GM18867 (cell line): Measurements from ENCODE around the gene FARSB.

Source experiments
- ATAC-seq: cut with Tn5 transposase; IDR thresholded peaks from one replicate; pipeline ENCODE4 v1.9.1; 2021; ENCODE audit warnings: mild to moderate bottlenecking, moderate library complexity; ENCODE audit not compliant: unreplicated experiment

Gene FARSB

GRCh38 chr2:222668494-222669154 lies 12.7 kb upstream of the FARSB start:
- ATAC-seq = no peak

GRCh38 chr2:222663479-222663878 lies 7.6 kb upstream of the FARSB start:
- ATAC-seq = no peak

- peak; percentile 29 for ATAC-seq
Measured at GRCh38 chr2:222656526-222657446, 894 bp upstream of the FARSB start.

- ATAC-seq = no peak
Measured at GRCh38 chr2:222653280-222653679, 2.6 kb downstream of the FARSB start.

- ATAC-seq = no peak
Measured at GRCh38 chr2:222652491-222653255, 3.2 kb downstream of the FARSB start.

- no peak for ATAC-seq
Measured at GRCh38 chr2:222651718-222652418, 4.0 kb downstream of the FARSB start.

GRCh38 chr2:222649801-222650200 lies 6.1 kb downstream of the FARSB start:
- no peak for ATAC-seq

DNA sequence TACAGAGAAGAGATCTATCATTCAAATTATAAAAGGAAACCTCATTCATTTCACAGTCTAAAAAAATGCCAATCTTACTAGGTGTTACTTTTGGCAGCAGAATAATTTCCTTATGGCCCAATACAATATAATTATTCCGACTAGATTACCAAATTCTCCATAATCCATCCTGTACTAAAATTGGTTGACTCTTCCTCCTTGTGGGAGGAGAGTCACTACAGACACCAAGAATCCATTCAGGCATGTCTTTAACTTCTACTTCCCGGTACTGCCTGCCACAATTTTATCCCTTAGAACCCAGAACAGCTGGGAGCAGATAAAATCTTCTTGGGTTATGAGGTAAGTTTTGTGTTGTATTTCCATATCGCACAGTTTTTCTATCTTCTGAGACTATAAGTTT lies 9.9 kb downstream of the FARSB start:
- no peak for ATAC-seq

- ATAC-seq = no peak
Measured at GRCh38 chr2:222643134-222643533, 12.8 kb downstream of the FARSB start.

DNA sequence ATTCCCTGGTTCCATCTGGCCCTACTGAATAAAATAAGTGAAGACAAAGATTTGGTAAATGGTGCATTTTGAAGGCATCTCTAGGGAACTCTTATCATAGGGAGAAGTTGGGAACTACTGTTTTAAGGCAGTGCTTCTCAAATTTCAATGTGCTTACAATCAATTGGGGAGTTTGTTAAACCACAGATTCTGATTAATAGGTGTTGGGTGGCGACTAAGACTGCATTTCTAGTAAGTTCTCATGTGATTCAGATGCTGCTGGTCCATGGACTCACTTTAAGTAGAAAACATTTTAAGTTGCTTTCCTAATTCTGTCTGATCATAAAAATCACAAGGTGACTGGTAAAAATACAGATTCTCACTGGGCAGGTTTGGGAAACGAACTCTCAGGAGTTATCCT lies 14.6 kb downstream of the FARSB start:
- no peak for ATAC-seq

DNA sequence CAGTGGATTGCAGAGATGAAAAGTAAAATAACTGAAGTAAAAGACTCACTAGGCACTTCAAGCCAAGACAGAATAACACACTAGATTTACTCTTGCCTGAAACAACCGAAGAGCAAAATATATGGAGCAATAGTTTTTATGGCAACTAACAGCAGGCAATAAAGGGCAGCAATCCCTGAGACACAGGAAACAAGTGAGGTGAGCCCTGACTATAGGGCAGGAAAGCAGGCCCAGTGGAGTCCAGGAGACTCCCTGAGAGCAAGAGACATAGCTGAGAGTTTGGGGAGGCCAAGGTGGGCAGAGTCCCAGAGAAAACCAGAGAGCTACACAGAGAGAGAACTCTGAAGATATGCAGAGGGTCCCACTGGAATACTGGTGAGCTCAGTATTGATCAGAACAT lies 18.8 kb downstream of the FARSB start:
- ATAC-seq = no peak

- no peak for ATAC-seq
Measured at GRCh38 chr2:222635295-222635694, 20.6 kb downstream of the FARSB start.

- no peak for ATAC-seq
Measured at GRCh38 chr2:222627764-222628163, 28.1 kb downstream of the FARSB start.

GRCh38 chr2:222623756-222624309 lies 32.1 kb downstream of the FARSB start:
- no peak for ATAC-seq

DNA sequence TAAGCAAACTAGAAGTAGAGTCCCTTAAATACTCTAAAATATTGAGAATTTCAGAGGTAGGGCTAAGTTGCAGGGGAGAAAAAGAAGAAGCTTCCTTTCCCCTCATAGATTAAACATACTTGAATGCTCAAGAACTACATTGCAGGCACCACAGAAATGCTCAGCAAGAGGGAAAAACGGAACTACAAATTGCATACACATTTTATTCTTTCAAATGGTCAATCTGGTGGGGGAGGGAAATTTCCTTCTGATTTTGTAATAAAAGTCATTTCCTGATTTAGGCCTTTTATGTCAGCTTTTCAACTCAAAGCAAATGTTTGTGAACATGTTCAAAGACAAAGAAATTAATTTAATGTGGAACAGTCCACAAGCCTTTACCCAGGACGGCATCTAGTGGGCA lies 33.0 kb downstream of the FARSB start:
- no peak for ATAC-seq

DNA sequence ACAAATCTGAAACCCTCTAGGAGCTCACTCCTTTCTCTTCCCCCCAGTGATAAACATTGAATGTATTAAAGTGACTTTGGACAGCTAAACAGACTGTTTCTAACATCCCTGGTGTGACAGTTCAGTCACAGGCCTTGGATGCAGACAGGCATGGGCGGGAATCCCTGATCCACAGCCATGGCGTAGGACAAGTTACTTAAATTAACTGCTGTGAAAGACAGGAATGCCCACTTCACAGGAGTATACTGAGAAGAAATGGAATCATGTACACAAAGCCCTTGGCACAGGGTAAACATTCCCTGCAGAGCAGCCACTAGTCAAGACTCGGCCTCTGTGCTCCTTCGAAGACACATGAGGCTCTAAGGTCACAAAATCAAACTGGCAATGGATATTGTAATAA lies 34.0 kb downstream of the FARSB start:
- no peak for ATAC-seq

- no peak for ATAC-seq
Measured at GRCh38 chr2:222615320-222615719, 40.6 kb downstream of the FARSB start.

GRCh38 chr2:222613715-222614331 lies 42.1 kb downstream of the FARSB start:
- ATAC-seq = peak; percentile 90

DNA sequence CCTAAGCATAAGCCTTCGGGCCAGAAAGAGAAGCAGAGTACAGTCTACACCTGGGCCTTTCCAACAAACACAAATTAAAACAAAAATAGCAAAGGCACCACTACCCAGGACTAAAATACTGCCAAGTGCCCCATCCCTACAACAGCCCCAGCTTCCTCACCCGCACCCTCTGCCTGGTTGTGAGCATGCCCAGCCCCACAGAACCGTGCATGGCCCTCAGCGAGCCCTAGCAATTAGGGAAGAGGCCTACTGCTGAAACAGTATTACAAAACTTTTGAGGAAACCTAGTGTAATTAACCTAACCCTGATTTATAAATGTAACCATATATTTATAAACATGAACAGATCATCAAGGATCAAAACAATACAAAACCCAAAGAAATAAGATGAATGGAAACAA lies 44.2 kb downstream of the FARSB start:
- no peak for ATAC-seq

DNA sequence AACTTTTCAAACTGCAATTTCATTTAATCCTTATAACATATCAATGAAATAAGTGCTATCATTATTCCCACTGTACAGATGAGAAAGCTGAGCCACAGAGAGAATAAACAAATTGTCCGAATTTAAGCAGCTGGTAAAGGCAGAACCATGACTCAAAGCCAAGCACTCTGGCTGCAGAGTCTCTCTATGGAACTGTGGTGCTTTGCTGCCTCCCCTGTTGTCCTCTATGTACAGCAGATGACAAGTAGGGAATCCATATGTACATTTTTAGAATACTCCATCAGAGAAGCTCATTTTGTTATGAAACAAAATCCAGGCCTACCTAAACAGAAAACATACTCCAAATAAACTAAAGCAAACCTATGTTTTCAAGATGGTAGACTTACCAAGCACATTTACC lies 45.1 kb downstream of the FARSB start:
- ATAC-seq = no peak
